ENCODE results near the gene NT5C3A. TPM values are rescaled to one million over a fixed set of nuclear protein-coding genes. Genes with fewer than 3 reads are reported as not detected.

The NT5C3A gene
- total RNA-seq, 1 donor from 2014 or later, result 30.3 TPM

GRCh38 chr7:33039257-33039902 lies 23.2 kb downstream of the NT5C3A start:
- intact Hi-C loops (cut with DNase I), result no loop called here
- Histone ChIP-seq H3K9me3 (no peaks in the 10 kb centered on the region), H3K36me3 (no peaks in the 10 kb centered on the region), H3K27ac (peak overlapping the region; percentile 56), H3K4me3 (peak overlapping the region; percentile 57), H3K4me1 (peaks cover 53% of the 10 kb centered on the region), H3K27me3 (ENCODE audit: low read depth) (no peaks in the 10 kb centered on the region)
- peak; percentile 55 to 77 for ATAC-seq
- DNase-seq, result no peak
- TF ChIP-seq CTCF (IDR thresholded peaks at IDR 0.05), result no peak

GRCh38 chr7:33038639-33039038 lies 23.9 kb downstream of the NT5C3A start:
- Histone ChIP-seq H3K4me1 (peaks cover 46% of the 10 kb centered on the region), H3K4me3 (peak overlapping the region; percentile 57)

GRCh38 chr7:33035776-33036175 lies 26.8 kb downstream of the NT5C3A start:
- H3K4me1 ChIP-seq, result peaks cover 26% of the 10 kb centered on the region
- H3K4me3 ChIP-seq, result no peak overlapping the region
- ATAC-seq (no peak), DNase-seq (no peak)
- H3K27me3 ChIP-seq (ENCODE audit: low read depth), result no peaks in the 10 kb centered on the region
- intact Hi-C loops (cut with DNase I), result no loop called here
- H3K27ac ChIP-seq, result no peak overlapping the region
- no peak for TF ChIP-seq CTCF (IDR thresholded peaks at IDR 0.05)
- H3K9me3 ChIP-seq, result no peaks in the 10 kb centered on the region
- no peaks in the 10 kb centered on the region for H3K36me3 ChIP-seq

More at GRCh38 chr7:33038639-33039038, 23.9 kb downstream of the NT5C3A start:
- ATAC-seq, result no peak
- Histone ChIP-seq H3K27me3 (ENCODE audit: low read depth) (no peaks in the 10 kb centered on the region), H3K9me3 (no peaks in the 10 kb centered on the region), H3K27ac (peak overlapping the region; percentile 56), H3K36me3 (no peaks in the 10 kb centered on the region)
- TF ChIP-seq CTCF (IDR thresholded peaks at IDR 0.05), result no peak
- intact Hi-C loops (cut with DNase I), result no loop called here
- DNase-seq, result no peak

GRCh38 chr7:33024189-33024757 lies 38.3 kb downstream of the NT5C3A start:
- H3K36me3 ChIP-seq, result peaks cover 64% of the 10 kb centered on the region

GRCh38 chr7:33012364-33012763 lies 50.2 kb downstream of the NT5C3A start:
- Histone ChIP-seq H3K27me3 (ENCODE audit: low read depth) (no peaks in the 10 kb centered on the region), H3K4me1 (no peaks in the 10 kb centered on the region), H3K4me3 (no peak overlapping the region), H3K36me3 (peaks cover 55% of the 10 kb centered on the region), H3K9me3 (no peaks in the 10 kb centered on the region), H3K27ac (no peak overlapping the region)
- no peak for DNase-seq
- ATAC-seq, result no peak
- no peak for TF ChIP-seq CTCF (IDR thresholded peaks at IDR 0.05)
- intact Hi-C loops (cut with DNase I), result no loop called here

More at GRCh38 chr7:33024189-33024757, 38.3 kb downstream of the NT5C3A start:
- ATAC-seq (no peak), DNase-seq (no peak)
- Histone ChIP-seq H3K27me3 (ENCODE audit: low read depth) (no peaks in the 10 kb centered on the region), H3K27ac (no peak overlapping the region), H3K4me3 (no peak overlapping the region), H3K9me3 (no peaks in the 10 kb centered on the region), H3K4me1 (no peaks in the 10 kb centered on the region)
- intact Hi-C loops (cut with DNase I), result no loop called here
- no peak for TF ChIP-seq CTCF (IDR thresholded peaks at IDR 0.05)
